GM12872 (cell line): ENCODE data around the gene TUBD1.

Experiments used
- CTCF ChIP-seq: IDR thresholded peaks from 3 replicates; pipeline ENCODE4 v1.5.1; 2011; ENCODE audit warnings: low read depth, mild to moderate bottlenecking, low read length, moderate library complexity; ENCODE audit not compliant: insufficient read depth

TUBD1 gene

DNA sequence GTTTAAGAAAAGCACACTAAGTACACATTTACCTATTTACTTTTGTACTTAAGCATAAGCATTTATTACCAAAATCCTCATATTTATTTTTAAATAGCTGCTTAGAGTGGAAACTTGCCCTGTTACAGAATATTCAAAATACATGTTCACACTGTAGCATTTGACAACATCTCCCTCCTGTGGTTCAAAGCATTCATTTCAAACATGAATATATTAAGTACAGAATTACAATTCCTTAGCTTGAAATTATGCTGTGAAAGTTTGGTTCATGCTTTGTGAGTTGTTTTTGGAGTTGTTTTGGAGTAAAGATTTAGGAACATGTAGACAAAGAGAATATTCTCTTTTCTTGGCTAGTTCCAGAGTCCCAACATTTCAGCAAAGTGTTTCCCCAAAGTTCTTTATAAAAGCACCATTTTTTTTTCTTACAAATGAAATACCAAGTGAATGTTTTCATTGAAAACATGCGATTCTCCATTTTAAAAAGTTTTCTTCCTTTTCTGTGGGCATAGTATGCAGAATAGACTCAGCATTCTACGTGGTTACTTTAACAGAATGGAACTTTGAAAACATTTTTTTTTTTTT, 33.2 kb downstream of the TUBD1 start:
- peak; percentile 51; the same call in 1 of the 3 replicates for TF ChIP-seq CTCF

DNA sequence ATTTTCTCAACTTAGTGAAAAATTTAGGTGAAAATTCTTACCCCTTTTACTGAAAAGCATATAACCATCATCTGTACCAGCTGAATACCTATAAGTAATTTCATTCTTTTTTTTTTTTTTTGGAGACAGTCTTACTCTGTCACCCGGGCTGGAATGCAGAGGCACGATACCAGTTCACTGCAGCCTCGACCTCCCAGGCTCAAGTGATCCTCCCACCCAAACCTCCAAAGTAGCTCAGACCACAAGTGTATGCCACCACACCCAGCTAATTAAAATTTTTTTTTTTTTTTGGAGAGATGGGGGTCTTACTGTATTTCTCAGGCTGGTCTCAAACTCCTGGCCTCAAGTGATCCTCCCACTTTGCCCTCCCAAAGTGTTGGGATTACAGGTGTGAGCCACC, 33.8 kb downstream of the TUBD1 start:
- TF ChIP-seq CTCF: no peak

DNA sequence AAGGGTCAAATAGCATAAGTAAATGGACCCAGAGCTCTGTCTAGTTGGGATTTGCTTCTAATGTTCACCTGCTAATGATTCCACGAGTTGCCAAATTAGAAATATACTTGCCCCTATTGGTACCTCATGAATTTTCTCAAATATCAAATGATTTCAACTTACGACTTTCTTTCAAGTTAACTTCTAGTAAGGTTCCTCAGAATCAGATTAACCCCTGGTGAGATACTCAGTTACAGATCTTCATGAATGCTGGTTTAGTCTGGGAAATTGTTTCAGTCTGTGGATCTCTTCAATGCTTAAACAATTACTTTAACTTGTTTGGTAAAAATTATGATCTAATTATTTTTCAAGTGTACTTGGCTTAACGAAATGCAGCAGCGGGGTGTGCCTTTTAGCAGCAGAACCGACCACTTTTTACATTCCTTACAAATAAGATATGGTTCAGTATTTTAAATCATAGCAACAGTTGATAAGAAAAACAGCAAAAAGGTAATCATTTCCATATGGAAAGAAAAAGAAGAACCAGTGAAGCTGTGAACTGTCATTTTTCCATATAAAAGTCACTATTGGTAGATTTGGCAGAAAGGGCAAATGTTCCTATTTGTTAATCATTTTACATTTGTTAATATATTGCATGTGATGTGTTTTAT, 34.5 kb downstream of the TUBD1 start:
- TF ChIP-seq CTCF: no peak

- TF ChIP-seq CTCF: no peak
Observed at GRCh38 chr17:59856859-59857794, 35.6 kb downstream of the TUBD1 start.

DNA sequence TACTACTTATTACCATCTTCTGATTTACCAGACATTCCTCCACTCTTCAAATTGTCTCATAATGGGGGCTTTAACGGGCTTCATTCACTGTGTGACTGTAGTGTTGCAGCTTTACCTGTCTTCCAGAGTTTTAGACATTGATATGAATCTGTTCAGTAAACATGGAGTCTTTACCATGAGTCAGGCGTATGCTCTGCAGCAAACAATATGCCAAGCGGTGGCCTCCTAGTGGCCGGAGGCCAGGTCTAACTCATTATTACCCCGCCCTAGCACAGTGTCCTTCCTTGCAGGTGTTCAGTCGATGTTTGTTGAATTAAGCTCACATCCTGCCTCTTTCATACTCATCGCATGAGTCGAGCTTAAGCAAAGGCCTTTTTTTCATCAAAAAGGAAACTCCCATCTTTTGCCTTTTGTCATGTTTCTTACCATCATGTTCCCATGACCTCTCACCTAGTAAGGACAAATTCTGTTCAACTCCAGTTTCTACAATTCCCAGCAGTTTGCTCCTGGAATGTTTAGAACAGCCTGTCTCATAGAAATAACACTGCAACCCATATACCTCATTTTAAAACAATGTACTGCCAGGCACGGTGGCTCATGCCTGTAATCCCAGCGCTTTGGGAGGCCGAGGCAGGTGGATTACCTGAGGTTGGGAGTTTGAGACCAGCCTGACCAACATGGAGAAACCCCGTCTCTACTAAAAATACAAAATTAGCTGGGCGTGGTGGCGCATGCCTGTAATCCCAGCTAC, 39.4 kb downstream of the TUBD1 start:
- peak; percentile 61 for TF ChIP-seq CTCF

- no peak for TF ChIP-seq CTCF
Observed at GRCh38 chr17:59851439-59852375, 41.0 kb downstream of the TUBD1 start.
